H1 (cell line): ENCODE measurements around the gene CRADD. TPM values are rescaled to one million over a fixed set of nuclear protein-coding genes. Genes with fewer than 3 reads are reported as not detected.

Experiments
- CTCF ChIA-PET: fragments of 300-600 bp; sonication (Branson Sonifier 250); formaldehyde crosslinking; loops from one replicate; lab custom pipeline; 2021; ENCODE audit not compliant: partially characterized antibody; lab: Charles Lee
- POLR2A ChIA-PET: fragments of 300-600 bp; sonication (Branson Sonifier 250); formaldehyde crosslinking; loops from one replicate; lab custom pipeline; 2021; ENCODE audit warnings: inconsistent platforms; ENCODE audit not compliant: partially characterized antibody; lab: Charles Lee
- DNase-seq, 2 experiments: peaks; one replicate each; pipeline versions ENCODE4 v3.0.0 to v3.0.0-alpha.2; 2010 to 2022; ENCODE audit warnings: low spot score in 2 of 2, low read depth in 1 of 2, mixed read lengths in 1 of 2
- FAIRE-seq: peaks from 2 replicates; lab custom pipeline; 2011; peaks lifted over from hg19 to GRCh38; lab: Jason Lieb, UNC
- H2AFZ ChIP-seq: 2 replicates; pipeline ENCODE4 v1.8.1; 2012; ENCODE audit warnings: low read length, inconsistent platforms
- H2AK5ac ChIP-seq: 2 replicates; pipeline ENCODE4 v1.6.1; 2013; ENCODE audit warnings: low read depth, low read length
- H2BK120ac ChIP-seq: replicated peaks from 2 replicates; pipeline ENCODE3; 2013; ENCODE audit warnings: low read depth, low read length, inconsistent platforms
- H2BK12ac ChIP-seq: 2 replicates; pipeline ENCODE4 v1.6.1; 2013; ENCODE audit warnings: low read depth, low read length
- H2BK15ac ChIP-seq: 2 replicates; pipeline ENCODE4 v1.6.1; 2013; ENCODE audit warnings: low read length
- H2BK20ac ChIP-seq: 2 replicates; pipeline ENCODE4 v1.6.1; 2013; ENCODE audit warnings: low read length
- H2BK5ac ChIP-seq: 2 replicates; pipeline ENCODE4 v1.6.1; 2013; ENCODE audit warnings: low read depth, low read length
- H3K14ac ChIP-seq: 2 replicates; pipeline ENCODE4 v1.6.1; 2013; ENCODE audit warnings: inconsistent platforms; ENCODE audit not compliant: insufficient read length
- H3K18ac ChIP-seq: 2 replicates; pipeline ENCODE4 v1.6.1; 2013; ENCODE audit warnings: low read length; ENCODE audit errors: extremely low read depth
- H3K23ac ChIP-seq: 2 replicates; pipeline ENCODE4 v1.6.1; 2013; ENCODE audit warnings: inconsistent platforms; ENCODE audit not compliant: insufficient read length
- H3K23me2 ChIP-seq: 2 replicates; pipeline ENCODE4 v1.6.1; 2013; ENCODE audit warnings: low read depth, low read length
- H3K27ac ChIP-seq: 2 replicates; pipeline ENCODE4 v1.6.1; 2011; ENCODE audit warnings: low read depth, low read length, inconsistent platforms
- H3K27me3 ChIP-seq, 4 experiments: replicated peaks in 1 of 4; 1 replicate in 1 of 4; 2 replicates in 3 of 4; pipeline versions ENCODE4 v1.6.1 to v1.8.1; 2011 to 2013; ENCODE audit warnings: low read length in 3 of 4, mild to moderate bottlenecking in 3 of 4, inconsistent platforms in 2 of 4, mixed read lengths in 2 of 4, moderate library complexity in 1 of 4; ENCODE audit not compliant: control insufficient read depth in 3 of 4, insufficient read depth in 3 of 4; ENCODE audit errors: extremely low read depth in 1 of 4
- H3K36me3 ChIP-seq, 4 experiments: 2 replicates each; pipeline versions ENCODE4 v1.6.1 to v1.8.1; 2011 to 2013; ENCODE audit warnings: mild to moderate bottlenecking in 4 of 4, low read length in 3 of 4, moderate library complexity in 2 of 4, control low read depth in 1 of 4, inconsistent platforms in 1 of 4; ENCODE audit not compliant: insufficient read depth in 4 of 4, control insufficient read depth in 2 of 4
- H3K4ac ChIP-seq: replicated peaks from 2 replicates; pipeline ENCODE3; 2013; ENCODE audit warnings: low read length, low read depth, mixed read lengths, inconsistent platforms; ENCODE audit not compliant: insufficient read length
- H3K4me1 ChIP-seq, 4 experiments: replicated peaks in 1 of 4; 1 replicate in 1 of 4; 2 replicates in 3 of 4; pipeline versions ENCODE4 v1.6.1 to v1.8.1; 2011 to 2013; ENCODE audit warnings: low read length in 3 of 4, inconsistent platforms in 2 of 4, mixed read lengths in 1 of 4; ENCODE audit not compliant: insufficient read depth in 4 of 4, control insufficient read depth in 3 of 4
- H3K4me2 ChIP-seq, 2 experiments: 2 replicates each; pipeline versions ENCODE4 v1.6.1 to v1.8.1; 2011 to 2013; ENCODE audit warnings: low read depth in 2 of 2, low read length in 2 of 2, control low read depth in 1 of 2, inconsistent platforms in 1 of 2, mild to moderate bottlenecking in 1 of 2; ENCODE audit not compliant: insufficient read depth in 1 of 2
- H3K4me3 ChIP-seq, 4 experiments: fragments of 200-600, 300-600 bp in 1 of 4; sonication (generic), shearing (Covaris generic), sonication (Bioruptor Twin) in 1 of 4; 2 replicates each; pipeline versions ENCODE4 v1.5.1 to v1.8.1; 2011 to 2016; ENCODE audit warnings: low read length in 4 of 4, low read depth in 3 of 4, control low read depth in 2 of 4, inconsistent platforms in 2 of 4, mild to moderate bottlenecking in 2 of 4, mixed read lengths in 1 of 4, moderate library complexity in 1 of 4; ENCODE audit not compliant: insufficient read depth in 2 of 4; ENCODE audit errors: extremely low read depth in 1 of 4
- H3K56ac ChIP-seq: replicated peaks from 2 replicates; pipeline ENCODE3; 2013; ENCODE audit warnings: low read depth, mild to moderate bottlenecking, mixed read lengths, low read length, inconsistent platforms; ENCODE audit not compliant: insufficient read length
- H3K79me1 ChIP-seq: 2 replicates; pipeline ENCODE4 v1.6.1; 2013; ENCODE audit warnings: low read depth, low read length, control low read depth
- H3K79me2 ChIP-seq, 2 experiments: 2 replicates each; pipeline versions ENCODE4 v1.6.1 to v1.8.1; 2012 to 2013; ENCODE audit warnings: low read length in 2 of 2, mild to moderate bottlenecking in 2 of 2, inconsistent platforms in 1 of 2; ENCODE audit not compliant: insufficient read depth in 2 of 2, control insufficient read depth in 1 of 2
- H3K9ac ChIP-seq, 4 experiments: replicated peaks in 1 of 4; 1 replicate in 1 of 4; 2 replicates in 3 of 4; pipeline versions ENCODE4 v1.6.1 to v1.8.1; 2011 to 2013; ENCODE audit warnings: low read depth in 3 of 4, low read length in 3 of 4, control low read depth in 2 of 4, mild to moderate bottlenecking in 2 of 4, moderate library complexity in 2 of 4, inconsistent platforms in 1 of 4; ENCODE audit errors: extremely low read depth in 1 of 4
- H3K9me3 ChIP-seq, 2 experiments: 2 replicates each; pipeline versions ENCODE4 v1.6.1 to v1.8.1; 2012 to 2013; ENCODE audit warnings: mild to moderate bottlenecking in 2 of 2, moderate library complexity in 2 of 2, control low read depth in 1 of 2, inconsistent platforms in 1 of 2, low read depth in 1 of 2, low read length in 1 of 2, mixed read lengths in 1 of 2; ENCODE audit not compliant: insufficient read depth in 2 of 2
- H4K20me1 ChIP-seq, 2 experiments: replicated peaks in 1 of 2; 2 replicates each; pipeline versions ENCODE3 to v1.8.1; 2011 to 2013; ENCODE audit warnings: inconsistent platforms in 2 of 2, low read length in 2 of 2, mild to moderate bottlenecking in 1 of 2; ENCODE audit not compliant: insufficient read depth in 2 of 2, control insufficient read depth in 1 of 2
- H4K5ac ChIP-seq: 2 replicates; pipeline ENCODE4 v1.6.1; 2013; ENCODE audit warnings: low read length, low read depth, mixed read lengths, inconsistent platforms; ENCODE audit not compliant: insufficient read length
- H4K8ac ChIP-seq: 2 replicates; pipeline ENCODE4 v1.8.0; 2013; ENCODE audit warnings: mild to moderate bottlenecking, moderate library complexity, low read length, inconsistent platforms; ENCODE audit not compliant: insufficient read depth; ENCODE audit errors: extremely low read depth
- H4K91ac ChIP-seq: replicated peaks from 2 replicates; pipeline ENCODE3; 2013; ENCODE audit warnings: low read length, mixed read lengths, inconsistent platforms; ENCODE audit not compliant: insufficient read length
- ASH2L ChIP-seq: fragments of 200-600, 300-600 bp; sonication (generic); IDR thresholded peaks from one replicate; pipeline ENCODE4 v1.7.1; 2017; ENCODE audit warnings: low read length
- BCL11A ChIP-seq, 2 experiments: IDR thresholded peaks; one replicate each; pipeline ENCODE4 v1.6.1; 2011; ENCODE audit warnings: low read depth in 2 of 2, low read length in 2 of 2, mild to moderate bottlenecking in 2 of 2
- CBX8 ChIP-seq: fragments of 300-800, 300-1000 bp; sonication (generic); IDR thresholded peaks from 2 replicates; pipeline ENCODE4 v1.7.1; 2016; ENCODE audit warnings: low read depth, low read length, borderline replicate concordance
- CEBPB ChIP-seq: IDR thresholded peaks from 2 replicates; pipeline ENCODE4 v1.6.1; 2012; ENCODE audit warnings: low read depth, low read length
- CHD1 ChIP-seq: IDR thresholded peaks from 2 replicates; pipeline ENCODE4 v1.6.1; 2012; ENCODE audit warnings: low read depth, low read length, improper control_type of control experiment
- CHD2 ChIP-seq: IDR thresholded peaks from 2 replicates; pipeline ENCODE4 v1.6.1; 2012; ENCODE audit warnings: low read length, improper control_type of control experiment
- CTCF ChIP-seq, 3 experiments: IDR thresholded peaks; 1 replicate in 2 of 3; 2 replicates in 1 of 3; pipeline versions ENCODE4 v1.5.1 to v1.6.1; 2011; ENCODE audit warnings: low read length in 3 of 3, mild to moderate bottlenecking in 3 of 3, inconsistent platforms in 2 of 3, low read depth in 1 of 3, moderate library complexity in 1 of 3; ENCODE audit not compliant: insufficient read depth in 1 of 3; ENCODE audit errors: control extremely low read depth in 1 of 3
- EGR1 ChIP-seq: IDR thresholded peaks from 2 replicates; pipeline ENCODE4 v1.6.1; 2011; ENCODE audit warnings: low read depth, low read length, borderline replicate concordance
- FOSL1 ChIP-seq: IDR thresholded peaks from 2 replicates; pipeline ENCODE4 v1.6.1; 2011; ENCODE audit warnings: mild to moderate bottlenecking, low read depth, low read length, moderate library complexity; ENCODE audit not compliant: insufficient read depth
- GTF2F1 ChIP-seq: IDR thresholded peaks from 2 replicates; pipeline ENCODE4 v1.6.1; 2012; ENCODE audit warnings: low read depth, low read length, improper control_type of control experiment, borderline replicate concordance
- NRF1 ChIP-seq: IDR thresholded peaks from 2 replicates; pipeline ENCODE4 v1.6.1; 2011; ENCODE audit warnings: mild to moderate bottlenecking, low read depth, low read length, improper control_type of control experiment
- SP4 ChIP-seq: IDR thresholded peaks from 2 replicates; pipeline ENCODE4 v1.6.1; 2012; ENCODE audit warnings: low read length, inconsistent platforms
- YY1 ChIP-seq: IDR thresholded peaks from 2 replicates; pipeline ENCODE4 v1.6.1; 2011; ENCODE audit warnings: low read depth, mild to moderate bottlenecking, low read length
- WGBS, 2 experiments: shearing (Covaris generic) in 1 of 2; methylation state at CpG; one replicate each; pipeline versions ENCODE4 v1.1.6 to v1.1.7; 2013 to 2015; ENCODE audit warnings: low lambda C conversion rate in 2 of 2, mixed read lengths in 2 of 2, inconsistent platforms in 1 of 2, low coverage in 1 of 2, missing lambda C conversion rate in 1 of 2; ENCODE audit not compliant: insufficient replicate concordance in 2 of 2, insufficient coverage in 1 of 2, insufficient read length in 1 of 2; ENCODE audit errors: extremely low coverage in 1 of 2, missing lambda C conversion rate in 1 of 2; 5-methylcytosine and 5-hydroxymethylcytosine counted together
- polyA plus RNA-seq, 7 experiments: library from polyadenylated mRNA; depleted of rRNA in 3 of 7; stranded (reverse) in 5 of 7; unstranded in 2 of 7; fragments of >200 nt in 5 of 7; fragments of 200-250 nt in 2 of 7; gene quantifications; 1 replicate in 5 of 7; 2 replicates in 1 of 7; 4 replicates in 1 of 7; pipeline versions ENCODE4 v1.2.1 to v1.2.3, GENCODE V29; 2011 to 2013; ENCODE audit warnings: missing spikeins in 2 of 7, mixed read lengths in 2 of 7
- total RNA-seq: library from RNA; stranded (reverse); fragmentation: NEBNext Ultra II Directional; extraction: Animal tissue kit (Norgen Biotek cat#: 25700); gene quantifications from 2 replicates; pipeline ENCODE4 v1.2.1, GENCODE V29; 2021

The CRADD gene
- total and polyA plus RNA-seq, 2 of the 8 experiments (the other 6 are each of a cell fraction or from before 2014, with no cell fraction given): 8.1 to 15.4 TPM

- H3K4me1 ChIP-seq: no peaks in the 10 kb centered on the region
- CTCF ChIA-PET: interaction anchor here (0.8 to 1.1 kb wide), 2 partner anchors 156 to 337 kb away, joined by 3 to 5 read pairs; no protein-coding TSS in a partner anchor
- H3K9ac ChIP-seq: no peak overlapping the region
- FAIRE-seq (no peak), DNase-seq (no peak)
- H2BK15ac ChIP-seq: no peak overlapping the region
- no peak overlapping the region for H2BK5ac ChIP-seq
- no peak overlapping the region for H3K23ac ChIP-seq
- H3K4me2 ChIP-seq: no peak overlapping the region
- no peak overlapping the region for H3K14ac ChIP-seq
- no peak overlapping the region for H3K56ac ChIP-seq
- H3K79me2 ChIP-seq: no peaks in the 10 kb centered on the region
- H3K36me3 ChIP-seq: no peaks in the 10 kb centered on the region
- H3K18ac ChIP-seq: no peak overlapping the region
- H4K91ac ChIP-seq: no peak overlapping the region
- no peaks in the 10 kb centered on the region for H3K79me1 ChIP-seq
- H2BK120ac ChIP-seq: no peak overlapping the region
- H4K8ac ChIP-seq: no peak overlapping the region
- no peaks in the 10 kb centered on the region for H4K20me1 ChIP-seq
- WGBS, 2 experiments: 79% methylated on average over 1 of the region's 1 CpG; no CpG with 5 or more reads in 1 of the 2 experiments
- POLR2A ChIA-PET: no interaction called here
- no peaks in the 10 kb centered on the region for H3K27me3 ChIP-seq
- no peak overlapping the region for H4K5ac ChIP-seq
- no peak overlapping the region for H3K27ac ChIP-seq
- no peak overlapping the region for H3K4me3 ChIP-seq
- no peak overlapping the region for H2BK12ac ChIP-seq
- H2AFZ ChIP-seq: no peak overlapping the region
- 0 out of 4 replicates have a peak, but pooled peaks cover 0 to 6% of the 10 kb centered on the region in 2 experiments for H3K9me3 ChIP-seq
- no peak overlapping the region for H3K4ac ChIP-seq
- H3K23me2 ChIP-seq: no peaks in the 10 kb centered on the region
- no peak overlapping the region for H2AK5ac ChIP-seq
- no peak overlapping the region for H2BK20ac ChIP-seq
- no peak for TF ChIP-seq BCL11A (IDR thresholded peaks at IDR 0.05; ENCODE audit: low read depth in 2 of 2, low read length in 2 of 2)
- TF ChIP-seq CEBPB: no peak
- no peak for TF ChIP-seq CHD1
- TF ChIP-seq NRF1: no peak
- TF ChIP-seq FOSL1: no peak
- TF ChIP-seq YY1: no peak
- no peak for TF ChIP-seq CTCF (IDR thresholded peaks at IDR 0.05; ENCODE audit: control extremely low read depth in 1 of 3, insufficient read depth in 1 of 3, low read depth in 1 of 3, low read length in 3 of 3)
- no peak for TF ChIP-seq CHD2
- TF ChIP-seq SP4: no peak
- TF ChIP-seq EGR1: no peak
- no peak for TF ChIP-seq GTF2F1
- TF ChIP-seq CBX8: no peak
- no peak for TF ChIP-seq ASH2L
These were observed 9.5 kb upstream of the CRADD start for GRCh38 chr12:93667672-93668071.
